T-helper 9 cell (primary cell): ENCODE measurements around the gene SLC29A2.
"Not testable (repeated sequence)": the region's sequence is repeated elsewhere in the genome, so short reads cannot be mapped to it uniquely, and the experiment has no call there.

Source experiments
- DNase-seq: peaks from one replicate; pipeline ENCODE4 v3.0.0-alpha.2; 2020
- total RNA-seq, 2 donors: gene quantifications; one replicate each; lab custom pipeline; 2026; lab: John Stamatoyannopoulos, UW

The SLC29A2 gene
- 15.4 to 17.9 reads per million in 2 donors for total RNA-seq

- peak; percentile 63 for DNase-seq
These were observed at the start of gene SLC29A2 for GRCh38 chr11:66371627-66372415. Gene SLC29A2, minus strand, starts transcription at chr11:66371760. Its CDS starts 169 bp downstream, at chr11:66371591.

DNA sequence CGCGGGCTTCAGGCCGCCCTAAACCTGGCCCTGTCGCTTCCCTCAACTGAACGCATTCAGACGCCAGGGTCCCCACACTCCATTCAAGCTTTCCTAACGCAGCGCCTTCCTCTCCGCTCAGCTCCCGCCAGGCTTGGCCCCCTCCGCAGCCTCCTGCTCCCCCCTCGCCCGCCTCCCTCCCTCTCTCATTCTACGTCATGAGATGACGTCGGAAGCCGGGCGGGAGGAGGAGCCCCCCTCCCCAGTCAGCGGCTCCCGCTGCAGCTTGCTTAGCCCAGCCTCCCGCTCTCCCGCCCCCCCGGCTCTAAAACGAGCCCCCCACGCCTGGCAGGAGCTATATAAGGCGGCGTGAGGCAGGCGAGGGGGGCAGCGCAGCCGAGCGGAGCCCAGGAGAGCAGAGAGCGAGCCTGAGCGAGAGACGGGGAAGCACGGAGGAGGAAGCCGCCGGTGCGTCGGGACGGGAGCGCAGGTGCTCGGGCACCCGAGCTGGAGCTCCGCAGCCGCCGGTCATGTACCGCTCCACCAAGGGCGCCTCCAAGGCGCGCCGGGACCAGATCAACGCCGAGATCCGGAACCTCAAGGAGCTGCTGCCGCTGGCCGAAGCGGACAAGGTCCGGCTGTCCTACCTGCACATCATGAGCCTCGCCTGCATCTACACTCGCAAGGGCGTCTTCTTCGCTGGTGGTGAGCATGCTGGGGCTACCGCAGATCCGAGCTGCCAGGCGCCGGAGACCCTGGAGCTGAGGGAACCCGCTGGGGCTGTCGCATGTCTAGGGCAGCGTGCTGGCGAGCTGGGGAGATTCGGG is 49.3 kb upstream of the SLC29A2 start, which contains the start of gene NPAS4:
TSS of gene NPAS4 (plus strand) at position 365 of the 806 bp plus-strand sequence. CDS start at position 510, 145 bp downstream.
- DNase-seq: no peak

DNA sequence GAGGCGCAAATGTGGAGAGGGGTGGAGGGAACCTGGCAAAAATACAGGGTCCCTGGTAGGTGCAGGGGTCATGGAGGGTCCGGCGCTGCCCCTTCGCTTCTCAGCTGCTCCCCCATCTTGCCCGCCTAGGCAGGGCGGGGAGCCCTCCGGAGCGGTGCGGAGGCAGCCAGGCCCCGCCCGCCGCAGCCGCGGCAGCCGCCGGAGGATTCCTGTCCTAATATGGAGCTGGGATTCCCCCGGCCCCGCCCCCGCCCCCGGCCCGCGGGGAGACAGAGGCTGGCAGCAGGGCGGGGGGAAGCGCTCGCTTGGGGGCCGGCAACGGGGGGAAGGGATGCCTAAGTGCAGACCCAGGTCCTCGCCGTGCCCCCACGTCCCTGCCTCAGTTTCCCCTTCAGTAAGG is 48.3 kb upstream of the SLC29A2 start:
- DNase-seq: no peak

GRCh38 chr11:66418986-66419308 is 47.4 kb upstream of the SLC29A2 start:
- no peak for DNase-seq

GRCh38 chr11:66418168-66418985 is 46.8 kb upstream of the SLC29A2 start:
- peak; percentile 48 for DNase-seq

- no peak for DNase-seq
These were observed 45.4 kb upstream of the SLC29A2 start for GRCh38 chr11:66417000-66417399.

GRCh38 chr11:66415423-66415822 is 43.9 kb upstream of the SLC29A2 start:
- no peak for DNase-seq

DNA sequence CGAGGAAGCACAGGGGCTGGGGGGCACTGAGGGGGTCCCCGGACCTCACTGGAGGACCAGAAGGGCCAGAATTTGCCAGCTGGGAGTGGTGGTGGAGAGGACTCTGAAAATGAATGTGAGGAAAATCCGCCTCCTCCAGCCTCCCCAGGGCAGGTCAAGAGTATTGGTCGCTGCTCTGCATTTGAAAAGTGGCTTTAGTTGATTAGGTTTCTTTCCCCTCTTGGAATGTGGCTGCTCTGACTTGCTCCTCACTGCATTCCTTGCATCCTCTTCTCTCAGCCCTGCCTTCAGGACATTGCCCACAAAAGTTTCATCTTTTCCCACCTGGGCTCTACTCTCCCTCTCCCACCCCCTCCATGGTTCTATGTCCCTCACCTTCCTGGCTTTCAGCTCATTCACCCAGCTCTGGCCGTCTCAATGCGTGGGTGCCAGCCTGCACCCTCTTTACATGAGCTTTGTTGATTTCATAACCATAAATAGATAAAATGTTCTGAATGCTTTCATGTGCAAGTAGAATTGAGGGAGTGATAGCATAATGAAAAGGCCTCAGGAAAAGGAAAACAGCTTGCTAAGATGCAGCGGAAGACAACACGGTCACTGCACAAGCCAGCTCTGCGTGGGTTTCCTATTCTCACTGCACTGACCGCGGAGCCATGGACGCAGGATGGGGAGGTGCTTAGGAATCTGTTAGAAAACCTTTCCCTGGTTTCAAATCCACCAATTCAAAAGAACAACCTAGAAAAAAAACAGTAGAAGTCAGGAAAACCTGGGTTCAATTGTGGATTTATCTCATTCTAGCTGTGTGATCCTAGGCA is 42.8 kb upstream of the SLC29A2 start:
- no peak for DNase-seq

- DNase-seq: no peak
These were observed 41.6 kb upstream of the SLC29A2 start for GRCh38 chr11:66413167-66413566.

- no peak for DNase-seq
These were observed 40.5 kb upstream of the SLC29A2 start for GRCh38 chr11:66412110-66412509.

DNA sequence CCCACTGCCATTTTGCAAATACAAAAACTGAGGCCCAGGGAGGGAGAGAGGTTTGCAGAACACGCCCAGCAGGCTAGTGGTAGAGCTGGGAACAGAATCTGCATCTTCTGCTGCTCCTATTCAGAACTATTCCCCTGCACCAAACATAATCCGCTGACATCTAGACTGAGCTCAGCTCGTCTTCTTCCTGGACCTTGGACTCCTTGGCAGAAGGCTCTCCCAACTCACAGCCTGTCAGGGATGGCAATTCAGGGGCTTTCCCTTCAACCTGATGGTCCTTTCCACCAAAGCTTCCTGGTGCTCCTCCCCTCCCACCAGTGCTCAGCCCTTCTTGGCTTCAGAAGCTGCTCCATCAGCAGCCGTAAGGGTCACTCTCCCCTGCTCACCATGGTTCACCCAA is 39.8 kb upstream of the SLC29A2 start:
- no peak for DNase-seq

DNA sequence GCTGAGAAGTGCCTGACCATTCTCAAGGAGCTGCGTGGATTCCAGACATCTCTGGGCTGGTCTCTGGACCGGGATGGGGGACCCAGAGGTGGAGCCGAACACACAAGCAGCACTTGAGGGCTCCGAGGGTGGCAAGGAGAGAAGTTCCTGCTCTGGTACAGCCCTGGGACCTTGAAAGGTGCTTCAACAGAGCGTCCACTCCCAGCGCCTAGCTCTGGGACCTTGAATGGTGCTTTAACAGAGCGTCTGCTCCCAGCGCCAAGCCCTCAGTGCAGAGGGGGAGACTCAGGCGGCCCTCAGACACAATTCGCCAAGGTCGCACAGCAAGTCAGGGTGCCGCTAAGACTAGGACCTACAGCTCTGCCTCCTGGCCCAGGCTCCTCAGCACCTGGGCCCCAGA is 38.6 kb upstream of the SLC29A2 start:
- no peak for DNase-seq

DNA sequence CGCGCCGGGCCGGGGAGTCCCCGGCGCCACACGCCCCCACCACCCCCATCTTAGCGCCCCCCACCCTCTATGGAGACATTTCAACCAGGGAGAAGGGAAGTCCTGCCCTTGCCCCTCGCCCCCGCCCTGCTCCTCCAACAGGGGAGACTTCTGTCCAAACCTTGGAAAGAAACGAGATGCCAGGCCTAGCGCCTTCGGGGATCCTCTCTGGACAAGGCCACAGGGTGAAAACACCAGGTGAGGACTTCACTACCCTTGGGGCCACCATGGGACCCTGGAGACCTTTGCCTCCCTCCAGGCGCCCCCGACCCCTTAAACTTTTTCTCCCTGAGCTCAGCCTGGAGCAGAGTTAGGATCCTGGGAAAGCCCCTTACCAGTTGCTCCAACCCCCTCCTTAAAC is 37.7 kb upstream of the SLC29A2 start:
- no peak for DNase-seq

- peak; percentile 97 for DNase-seq
These were observed 37.1 kb upstream of the SLC29A2 start for GRCh38 chr11:66408488-66409214.

- no peak for DNase-seq
These were observed 36.1 kb upstream of the SLC29A2 start for GRCh38 chr11:66407651-66408050.

DNA sequence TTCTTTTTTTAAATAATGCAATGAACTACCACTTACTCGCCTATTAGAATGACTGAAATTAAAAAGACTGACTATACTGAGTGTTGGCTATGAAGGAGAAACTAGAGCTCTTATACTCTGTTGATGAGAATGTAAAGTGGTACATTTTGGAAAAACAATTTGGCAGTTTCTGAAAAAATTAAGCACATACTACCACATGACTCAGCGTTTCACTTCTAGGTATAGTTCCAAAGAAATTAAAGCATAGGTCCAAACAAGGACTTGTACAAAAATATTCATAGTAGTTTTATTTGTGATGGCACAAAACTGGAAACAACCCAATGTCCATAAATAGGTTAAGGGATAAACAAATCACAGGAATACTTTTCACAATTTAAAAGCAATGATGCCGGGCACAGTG is 22.4 kb upstream of the SLC29A2 start:
- DNase-seq: no peak

DNA sequence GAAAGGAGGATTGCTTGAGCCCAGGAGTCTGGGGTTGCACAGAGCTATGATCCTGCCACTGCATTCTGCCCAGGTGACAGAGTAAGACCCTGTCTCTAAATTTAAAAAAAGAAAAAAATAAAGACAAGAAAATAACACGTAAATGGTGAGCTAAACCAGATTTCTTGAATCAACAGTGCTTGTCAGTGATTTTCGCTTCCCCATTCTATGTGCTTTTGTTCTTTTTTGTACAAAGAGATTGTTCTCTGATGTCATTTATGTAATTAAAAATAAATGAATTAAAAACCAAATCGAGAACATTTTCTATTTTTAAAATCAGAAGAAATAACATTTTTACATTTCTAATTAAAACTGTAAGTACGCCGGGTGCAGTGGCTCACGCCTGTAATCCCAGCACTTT is 19.8 kb upstream of the SLC29A2 start:
- DNase-seq: no peak

DNA sequence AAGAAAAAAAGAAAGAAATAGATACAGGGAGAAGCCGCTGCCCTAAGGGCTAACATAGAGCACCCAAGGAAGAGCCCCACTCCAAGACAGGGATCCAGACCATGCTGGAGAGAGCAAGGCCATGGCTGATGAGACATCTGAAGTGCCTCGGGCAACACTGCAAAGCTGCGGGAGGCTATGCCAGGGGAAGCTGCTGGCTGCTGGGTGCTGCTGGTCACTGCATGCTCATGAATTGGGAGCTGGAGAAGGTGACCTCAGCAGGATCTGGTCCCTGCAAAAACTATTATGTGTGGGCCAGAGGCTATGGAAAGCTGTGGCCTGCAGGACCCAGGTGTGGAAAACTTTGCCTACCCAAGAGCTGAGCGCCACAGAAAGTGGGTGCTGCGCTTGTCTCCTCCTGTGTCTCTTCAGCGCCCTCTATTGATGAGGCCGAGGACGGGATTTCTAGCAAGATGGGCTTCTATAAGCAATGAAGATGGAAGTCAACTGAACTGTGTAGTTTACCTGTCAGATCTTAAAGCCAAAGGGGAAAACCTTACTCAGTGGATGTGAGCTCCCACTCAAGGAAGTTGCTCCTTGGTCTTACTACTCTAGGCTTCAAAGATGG is 17.3 kb upstream of the SLC29A2 start:
- peak; percentile 50 for DNase-seq

GRCh38 chr11:66386171-66387069 is 14.9 kb upstream of the SLC29A2 start:
- peak; percentile 81 for DNase-seq

DNA sequence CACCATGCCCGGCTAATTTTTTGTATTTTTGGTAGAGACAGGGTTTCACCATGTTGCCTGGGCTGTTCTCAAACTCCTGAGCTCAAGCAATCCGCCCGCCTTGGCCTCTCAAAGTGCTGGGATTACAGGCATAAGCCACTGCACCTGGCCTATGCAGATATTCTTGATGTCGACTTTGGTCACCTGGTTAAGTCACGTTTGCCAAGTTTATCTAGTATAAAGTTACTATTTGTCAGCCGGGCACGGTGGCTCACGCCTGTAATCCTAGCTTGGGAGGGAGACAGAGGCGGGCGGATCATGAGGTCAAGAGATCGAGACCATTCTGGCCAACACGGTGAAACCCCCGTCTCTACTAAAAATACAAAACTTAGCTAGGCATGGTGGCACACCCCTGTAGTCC is 12.8 kb upstream of the SLC29A2 start:
- not testable (repeated sequence) for DNase-seq
